ENCODE data around the gene CCDC12.

DNA sequence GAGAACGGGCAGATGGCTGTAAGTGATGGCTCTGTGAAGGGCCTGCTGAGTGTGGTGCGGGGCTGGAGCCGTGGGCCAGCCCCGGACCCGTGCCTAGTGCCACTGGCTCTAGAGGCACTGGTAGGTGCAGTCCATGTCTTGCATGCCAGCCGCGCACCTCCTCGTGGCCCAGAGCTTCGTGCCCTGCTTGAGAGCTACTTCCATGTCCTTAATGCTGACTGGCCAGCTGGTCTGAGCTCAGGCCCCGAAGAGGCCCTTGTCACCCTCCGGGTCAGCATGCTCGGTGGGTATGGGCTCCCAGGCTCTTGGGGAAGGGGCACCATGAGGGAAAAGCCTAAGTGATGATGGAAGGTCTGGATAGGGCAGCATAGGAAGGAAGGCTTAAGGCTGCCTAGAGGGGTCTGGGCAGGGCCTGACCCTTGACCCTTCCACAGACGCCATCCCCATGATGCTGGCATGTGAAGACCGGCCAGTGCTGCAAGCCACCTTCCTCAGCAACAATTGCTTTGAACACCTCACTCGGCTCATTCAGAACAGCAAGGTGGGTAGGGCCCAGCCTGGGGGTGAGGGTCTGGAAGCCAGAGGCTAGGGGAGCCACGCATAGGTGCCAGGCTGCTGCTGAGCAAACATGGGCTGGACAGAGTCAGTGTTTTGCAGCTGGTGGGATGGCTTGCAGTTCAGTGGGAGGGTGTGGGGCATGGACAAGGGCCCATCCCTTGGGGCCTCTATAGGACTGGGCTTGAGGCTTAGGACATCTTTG lies 15.0 kb upstream of the CCDC12 start:
- TF ChIP-seq FIP1L1 (IDR thresholded peaks at IDR 0.05; ENCODE audit: low read depth, low read length, poor library complexity, severe bottlenecking) (no peak), MYC (IDR thresholded peaks at IDR 0.05; ENCODE audit: low read depth, low read length) (no peak), MYC (CRISPR knock-in tag; IDR thresholded peaks at IDR 0.05; ENCODE audit: borderline replicate concordance, low read depth) (no peak), NR3C1 (CRISPR knock-in tag; IDR thresholded peaks at IDR 0.05) (no peak), RAD21 (CRISPR knock-in tag; conservative IDR thresholded peaks at IDR 0.05 in 1 of 2, IDR thresholded peaks at IDR 0.05 in 1 of 2) (no peak), ZNF384 (IDR thresholded peaks at IDR 0.05; ENCODE audit: low read depth, low read length) (no peak), CREBBP (IDR thresholded peaks at IDR 0.05; ENCODE audit: low read depth, low read length) (no peak), RB1 (IDR thresholded peaks at IDR 0.05; ENCODE audit: low read depth) (no peak)
- TF ChIP-seq, protein P1, sequence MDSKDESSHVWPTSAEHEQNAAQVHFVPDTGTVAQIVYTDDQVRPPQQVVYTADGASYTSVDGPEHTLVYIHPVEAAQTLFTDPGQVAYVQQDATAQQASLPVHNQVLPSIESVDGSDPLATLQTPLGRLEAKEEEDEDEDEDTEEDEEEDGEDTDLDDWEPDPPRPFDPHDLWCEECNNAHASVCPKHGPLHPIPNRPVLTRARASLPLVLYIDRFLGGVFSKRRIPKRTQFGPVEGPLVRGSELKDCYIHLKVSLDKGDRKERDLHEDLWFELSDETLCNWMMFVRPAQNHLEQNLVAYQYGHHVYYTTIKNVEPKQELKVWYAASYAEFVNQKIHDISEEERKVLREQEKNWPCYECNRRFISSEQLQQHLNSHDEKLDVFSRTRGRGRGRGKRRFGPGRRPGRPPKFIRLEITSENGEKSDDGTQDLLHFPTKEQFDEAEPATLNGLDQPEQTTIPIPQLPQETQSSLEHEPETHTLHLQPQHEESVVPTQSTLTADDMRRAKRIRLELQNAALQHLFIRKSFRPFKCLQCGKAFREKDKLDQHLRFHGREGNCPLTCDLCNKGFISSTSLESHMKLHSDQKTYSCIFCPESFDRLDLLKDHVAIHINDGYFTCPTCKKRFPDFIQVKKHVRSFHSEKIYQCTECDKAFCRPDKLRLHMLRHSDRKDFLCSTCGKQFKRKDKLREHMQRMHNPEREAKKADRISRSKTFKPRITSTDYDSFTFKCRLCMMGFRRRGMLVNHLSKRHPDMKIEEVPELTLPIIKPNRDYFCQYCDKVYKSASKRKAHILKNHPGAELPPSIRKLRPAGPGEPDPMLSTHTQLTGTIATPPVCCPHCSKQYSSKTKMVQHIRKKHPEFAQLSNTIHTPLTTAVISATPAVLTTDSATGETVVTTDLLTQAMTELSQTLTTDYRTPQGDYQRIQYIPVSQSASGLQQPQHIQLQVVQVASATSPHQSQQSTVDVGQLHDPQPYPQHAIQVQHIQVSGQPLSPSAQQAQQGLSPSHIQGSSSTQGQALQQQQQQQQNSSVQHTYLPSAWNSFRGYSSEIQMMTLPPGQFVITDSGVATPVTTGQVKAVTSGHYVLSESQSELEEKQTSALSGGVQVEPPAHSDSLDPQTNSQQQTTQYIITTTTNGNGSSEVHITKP (IDR thresholded peaks at IDR 0.05; ENCODE audit: partially characterized antibody): no peak
- TF ChIP-seq, protein P2, sequence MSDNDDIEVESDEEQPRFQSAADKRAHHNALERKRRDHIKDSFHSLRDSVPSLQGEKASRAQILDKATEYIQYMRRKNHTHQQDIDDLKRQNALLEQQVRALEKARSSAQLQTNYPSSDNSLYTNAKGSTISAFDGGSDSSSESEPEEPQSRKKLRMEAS (CRISPR knock-in tag; IDR thresholded peaks at IDR 0.05): no peak
